ENCODE results near the gene EFCAB12.

The EFCAB12 gene

DNA sequence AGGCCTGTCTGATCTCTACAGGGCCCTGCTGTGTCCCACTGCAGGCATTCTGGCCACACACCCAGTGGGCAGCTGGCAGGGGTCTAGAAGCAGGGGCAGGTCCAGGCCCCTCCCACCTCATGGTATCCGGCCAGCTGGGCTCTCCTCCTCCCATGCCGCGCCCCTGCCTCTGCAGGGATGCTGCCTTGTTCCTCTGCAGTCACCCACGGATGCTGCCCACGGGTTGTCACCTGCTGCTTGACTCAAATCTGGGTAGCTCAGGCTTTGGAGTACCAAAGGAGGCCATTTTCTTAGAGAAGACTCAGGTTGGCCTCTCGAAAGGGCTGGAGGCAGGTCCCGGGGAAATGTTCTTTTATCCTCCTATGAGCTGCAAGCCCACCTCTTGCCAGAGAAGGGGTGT, 25.0 kb downstream of the EFCAB12 start:
- no peak overlapping the region for H2AFZ ChIP-seq
- H3K79me2 ChIP-seq: peaks cover 8% of the 10 kb centered on the region
- H3K9ac ChIP-seq: no peak overlapping the region
- no peaks in the 10 kb centered on the region for H3K9me3 ChIP-seq (ENCODE audit: control insufficient read depth, low read length)
- no peak overlapping the region for H3K4me3 ChIP-seq (ENCODE audit: low read depth, low read length)
- H3K27ac ChIP-seq: no peak overlapping the region
- TF ChIP-seq, protein P1, sequence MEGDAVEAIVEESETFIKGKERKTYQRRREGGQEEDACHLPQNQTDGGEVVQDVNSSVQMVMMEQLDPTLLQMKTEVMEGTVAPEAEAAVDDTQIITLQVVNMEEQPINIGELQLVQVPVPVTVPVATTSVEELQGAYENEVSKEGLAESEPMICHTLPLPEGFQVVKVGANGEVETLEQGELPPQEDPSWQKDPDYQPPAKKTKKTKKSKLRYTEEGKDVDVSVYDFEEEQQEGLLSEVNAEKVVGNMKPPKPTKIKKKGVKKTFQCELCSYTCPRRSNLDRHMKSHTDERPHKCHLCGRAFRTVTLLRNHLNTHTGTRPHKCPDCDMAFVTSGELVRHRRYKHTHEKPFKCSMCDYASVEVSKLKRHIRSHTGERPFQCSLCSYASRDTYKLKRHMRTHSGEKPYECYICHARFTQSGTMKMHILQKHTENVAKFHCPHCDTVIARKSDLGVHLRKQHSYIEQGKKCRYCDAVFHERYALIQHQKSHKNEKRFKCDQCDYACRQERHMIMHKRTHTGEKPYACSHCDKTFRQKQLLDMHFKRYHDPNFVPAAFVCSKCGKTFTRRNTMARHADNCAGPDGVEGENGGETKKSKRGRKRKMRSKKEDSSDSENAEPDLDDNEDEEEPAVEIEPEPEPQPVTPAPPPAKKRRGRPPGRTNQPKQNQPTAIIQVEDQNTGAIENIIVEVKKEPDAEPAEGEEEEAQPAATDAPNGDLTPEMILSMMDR (IDR thresholded peaks at IDR 0.05): no peak
- H3K4me2 ChIP-seq (ENCODE audit: low read length): no peak overlapping the region
- peaks cover 2% of the 10 kb centered on the region for H3K4me1 ChIP-seq
- H3K27me3 ChIP-seq (ENCODE audit: control insufficient read depth, insufficient read depth, low read length): no peaks in the 10 kb centered on the region
- no peaks in the 10 kb centered on the region for H3K36me3 ChIP-seq (ENCODE audit: control insufficient read depth, insufficient read depth, low read length)

DNA sequence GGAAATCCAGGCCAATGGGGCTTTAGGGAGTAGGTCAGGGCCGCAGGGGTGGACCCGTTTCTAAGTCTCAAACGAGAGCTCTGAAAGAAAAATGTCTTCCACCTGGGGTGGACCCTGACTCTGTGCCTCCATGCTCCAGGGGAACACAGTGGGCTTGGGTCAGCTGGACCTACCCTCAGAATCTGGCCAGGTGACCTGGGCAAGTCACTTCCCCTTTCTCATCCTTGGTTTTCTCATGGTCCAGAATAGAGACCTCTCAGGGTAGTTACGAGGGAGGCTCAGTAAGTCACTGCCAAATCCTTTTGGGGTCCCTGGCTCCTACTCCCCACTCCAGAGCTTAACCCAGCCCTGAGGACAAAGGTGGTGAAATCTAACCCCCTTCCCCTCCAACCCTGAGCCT, 25.8 kb downstream of the EFCAB12 start:
- TF ChIP-seq, protein P1 (IDR thresholded peaks at IDR 0.05): no peak
- peaks cover 15% of the 10 kb centered on the region for H3K79me2 ChIP-seq
- no peaks in the 10 kb centered on the region for H3K36me3 ChIP-seq (ENCODE audit: control insufficient read depth, insufficient read depth, low read length)
- H3K27ac ChIP-seq: no peak overlapping the region
- no peaks in the 10 kb centered on the region for H3K27me3 ChIP-seq (ENCODE audit: control insufficient read depth, insufficient read depth, low read length)
- no peaks in the 10 kb centered on the region for H3K9me3 ChIP-seq (ENCODE audit: control insufficient read depth, low read length)
- no peak overlapping the region for H3K9ac ChIP-seq
- H3K4me3 ChIP-seq (ENCODE audit: low read depth, low read length): no peak overlapping the region
- H3K4me1 ChIP-seq: peaks cover 8% of the 10 kb centered on the region
- no peak overlapping the region for H2AFZ ChIP-seq
- no peak overlapping the region for H3K4me2 ChIP-seq (ENCODE audit: low read length)

DNA sequence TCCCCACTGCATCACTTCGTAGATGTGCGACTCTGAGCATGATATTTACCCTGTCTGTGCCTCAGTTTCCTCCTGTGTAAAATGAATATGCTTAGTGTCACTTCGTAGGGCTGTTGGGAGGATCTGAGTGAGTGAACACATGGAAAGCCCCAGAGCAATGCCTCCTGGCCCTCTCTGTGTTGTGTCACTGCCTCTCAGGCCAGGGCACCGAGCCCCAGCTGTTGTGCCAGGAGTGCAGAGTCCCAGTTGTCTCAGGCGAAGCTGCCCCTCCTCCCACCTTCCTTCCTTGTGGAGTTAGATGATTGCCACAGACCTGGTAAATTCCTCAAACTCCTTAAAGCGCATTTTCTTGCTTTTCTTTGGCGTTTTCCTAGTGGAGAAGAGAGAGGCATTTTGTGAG, 26.2 kb downstream of the EFCAB12 start:
- peaks cover 17% of the 10 kb centered on the region for H3K79me2 ChIP-seq
- H3K27me3 ChIP-seq (ENCODE audit: control insufficient read depth, insufficient read depth, low read length): no peaks in the 10 kb centered on the region
- H3K4me2 ChIP-seq (ENCODE audit: low read length): no peak overlapping the region
- no peak overlapping the region for H3K4me3 ChIP-seq (ENCODE audit: low read depth, low read length)
- H3K9me3 ChIP-seq (ENCODE audit: control insufficient read depth, low read length): no peaks in the 10 kb centered on the region
- H2AFZ ChIP-seq: no peak overlapping the region
- TF ChIP-seq, protein P1 (IDR thresholded peaks at IDR 0.05): no peak
- H3K36me3 ChIP-seq (ENCODE audit: control insufficient read depth, insufficient read depth, low read length): no peaks in the 10 kb centered on the region
- H3K4me1 ChIP-seq: peaks cover 11% of the 10 kb centered on the region
- H3K27ac ChIP-seq: no peak overlapping the region
- H3K9ac ChIP-seq: no peak overlapping the region

GRCh38 chr3:129399895-129400357, 28.5 kb downstream of the EFCAB12 start:
- peaks cover 11% of the 10 kb centered on the region for H3K4me1 ChIP-seq
- no peak overlapping the region for H3K9ac ChIP-seq
- peaks cover 17% of the 10 kb centered on the region for H3K79me2 ChIP-seq
- no peaks in the 10 kb centered on the region for H3K36me3 ChIP-seq (ENCODE audit: control insufficient read depth, insufficient read depth, low read length)
- no peaks in the 10 kb centered on the region for H3K27me3 ChIP-seq (ENCODE audit: control insufficient read depth, insufficient read depth, low read length)
- H3K27ac ChIP-seq: peak overlapping the region; percentile 75
- H3K4me2 ChIP-seq (ENCODE audit: low read length): peak overlapping the region; percentile 92
- H3K9me3 ChIP-seq (ENCODE audit: control insufficient read depth, low read length): no peaks in the 10 kb centered on the region
- TF ChIP-seq, protein P1 (IDR thresholded peaks at IDR 0.05): no peak
- H2AFZ ChIP-seq: peak overlapping the region; percentile 63
- H3K4me3 ChIP-seq (ENCODE audit: low read depth, low read length): peak overlapping the region; percentile 69

- H3K4me2 ChIP-seq (ENCODE audit: low read length): peak overlapping the region; percentile 92
- peaks cover 11% of the 10 kb centered on the region for H3K4me1 ChIP-seq
- H3K9me3 ChIP-seq (ENCODE audit: control insufficient read depth, low read length): no peaks in the 10 kb centered on the region
- peak overlapping the region; percentile 28 for H3K9ac ChIP-seq
- peak overlapping the region; percentile 69 for H3K4me3 ChIP-seq (ENCODE audit: low read depth, low read length)
- peak overlapping the region; percentile 75 for H3K27ac ChIP-seq
- H3K79me2 ChIP-seq: peaks cover 17% of the 10 kb centered on the region
- no peaks in the 10 kb centered on the region for H3K36me3 ChIP-seq (ENCODE audit: control insufficient read depth, insufficient read depth, low read length)
- H3K27me3 ChIP-seq (ENCODE audit: control insufficient read depth, insufficient read depth, low read length): no peaks in the 10 kb centered on the region
- TF ChIP-seq, protein P1 (IDR thresholded peaks at IDR 0.05): peak; percentile 93
- peak overlapping the region; percentile 63 for H2AFZ ChIP-seq
Observed at GRCh38 chr3:129399145-129399894, 29.1 kb downstream of the EFCAB12 start.
